ENCODE measurements around the gene COL11A2. TPM values are rescaled to one million over a fixed set of nuclear protein-coding genes. Genes with fewer than 3 reads are reported as not detected.
A peak's percentile ranks its signal among the peaks of the same experiment; 100 is the strongest.

The COL11A2 gene
- total RNA-seq, 2 experiments from 2014 or later: 1.9 to 2.0 TPM

DNA sequence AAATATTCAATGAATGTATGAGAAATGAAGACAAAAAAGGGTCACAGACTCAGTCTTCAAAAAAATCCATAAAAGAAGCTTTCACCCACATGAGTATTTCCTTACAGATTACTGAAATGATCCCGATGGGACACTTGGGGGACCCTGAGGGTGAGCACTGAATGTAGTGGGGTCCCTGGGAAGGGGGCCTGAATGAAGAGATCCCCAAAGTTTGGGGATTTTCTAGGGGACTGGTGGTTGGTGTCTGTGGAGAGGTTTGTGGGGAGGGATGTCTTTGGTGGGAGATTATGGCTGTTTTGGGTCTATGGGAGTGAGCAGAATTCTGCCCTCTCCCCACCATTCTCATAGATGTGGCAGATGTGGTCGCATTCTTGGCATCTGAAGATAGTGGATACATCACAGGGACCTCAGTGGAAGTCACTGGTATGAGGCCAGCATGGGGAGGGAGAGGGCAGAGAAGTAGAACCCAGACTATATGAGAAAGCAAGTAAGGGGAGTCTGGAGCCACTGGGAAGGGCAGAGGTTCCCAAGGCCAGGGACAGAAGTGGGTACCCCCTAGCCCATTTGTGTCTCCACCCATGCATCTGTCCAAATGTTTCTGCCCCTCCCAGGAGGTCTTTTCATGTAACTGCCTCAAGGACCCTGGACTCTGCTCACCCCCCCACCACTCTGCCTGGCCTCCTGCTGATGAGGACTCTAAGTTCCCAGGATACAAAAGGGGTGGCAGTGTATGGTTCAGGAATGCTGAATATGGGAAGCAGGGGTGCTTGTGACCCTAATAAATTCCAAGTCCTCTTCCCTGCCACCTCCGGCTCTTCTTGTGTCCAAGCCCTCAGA, 14.0 kb upstream of the COL11A2 start:
- intact Hi-C loops (cut with DNase I, micrococcal nuclease): loop anchor here (5.0 to 10.0 kb wide), 7 partner anchors 209 to 1541 kb away; partner anchors contain the start of genes C6orf47 (in 1 of the 2), CLIC1 (in 1 of the 2), CSNK2B (in 1 of the 2) and CUTA (in 1 of the 2)
- Mint-ChIP-seq H3K9me3 (ENCODE audit: low read depth) (no peaks in the 10 kb centered on the region), H3K27me3 (no peaks in the 10 kb centered on the region), H3K4me1 (peaks cover 65% of the 10 kb centered on the region), H3K36me3 (ENCODE audit: low read depth) (peaks cover 48% of the 10 kb centered on the region), H3K27ac (peak overlapping the region; percentile 96), H3K4me3 (peak overlapping the region; percentile 77)
- ATAC-seq: no peak
- peak; percentile 33 for DNase-seq
- ChIA-PET POLR2A (interaction anchor here (0.6 to 2.4 kb wide), 4 partner anchors 43 to 364 kb away, joined by 3 to 19 read pairs (median 3); no protein-coding TSS in a partner anchor), CTCF (interaction anchor here (0.6 kb wide), 1 partner anchor 56 kb away, joined by 3 read pairs; no protein-coding TSS in a partner anchor)

DNA sequence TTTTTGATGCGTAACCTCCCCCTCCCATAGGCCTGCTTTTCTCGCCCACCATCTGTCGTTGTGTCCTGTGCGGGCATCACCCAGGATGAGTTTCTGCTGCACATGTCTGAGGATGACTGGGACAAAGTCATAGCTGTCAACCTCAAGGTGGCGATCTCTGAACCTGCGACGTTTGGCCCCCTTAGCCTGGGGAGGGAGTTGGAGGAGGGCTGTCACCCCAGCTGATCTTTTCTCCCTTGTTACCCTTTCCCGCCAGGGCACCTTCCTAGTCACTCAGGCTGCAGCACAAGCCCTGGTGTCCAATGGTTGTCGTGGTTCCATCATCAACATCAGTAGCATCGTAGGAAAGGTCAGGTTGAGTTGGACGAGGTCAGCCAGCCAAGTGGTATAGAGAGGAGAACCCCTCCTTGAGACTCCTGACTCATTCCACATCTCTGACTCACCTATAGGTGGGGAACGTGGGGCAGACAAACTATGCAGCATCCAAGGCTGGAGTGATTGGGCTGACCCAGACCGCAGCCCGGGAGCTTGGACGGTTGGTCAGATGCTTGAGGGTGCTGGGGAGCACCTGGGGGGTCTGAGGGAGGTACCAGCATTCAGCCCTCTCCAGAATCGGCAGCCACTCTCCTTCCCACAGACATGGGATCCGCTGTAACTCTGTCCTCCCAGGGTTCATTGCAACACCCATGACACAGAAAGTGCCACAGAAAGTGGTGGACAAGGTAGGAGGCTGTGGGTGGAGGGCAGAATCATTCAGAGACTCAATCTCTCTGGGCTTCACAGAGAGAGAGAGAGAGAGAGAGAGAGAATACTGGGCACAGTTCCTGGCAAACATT, 13.1 kb upstream of the COL11A2 start:
- Mint-ChIP-seq H3K4me1 (peaks cover 68% of the 10 kb centered on the region), H3K27ac (peak overlapping the region; percentile 96), H3K9me3 (ENCODE audit: low read depth) (no peaks in the 10 kb centered on the region), H3K4me3 (peak overlapping the region; percentile 77), H3K27me3 (no peaks in the 10 kb centered on the region), H3K36me3 (ENCODE audit: low read depth) (peaks cover 49% of the 10 kb centered on the region)
- intact Hi-C loops (cut with DNase I, micrococcal nuclease): loop anchor here (1.0 to 10.0 kb wide), 13 partner anchors 23 to 1541 kb away; partner anchors contain the start of genes CUTA (in 2 of the 2), BRD2 (in 1 of the 2), C6orf47 (in 1 of the 2) and CLIC1 (in 1 of the 2)
- peak; percentile 57 for ATAC-seq
- ChIA-PET CTCF (interaction anchor here (0.5 to 1.7 kb wide), 6 partner anchors 40 to 1468 kb away, joined by 3 to 8 read pairs (median 4); no protein-coding TSS in a partner anchor), POLR2A (interaction anchor here (0.6 to 2.4 kb wide), 6 partner anchors 44 to 365 kb away, joined by 3 to 19 read pairs (median 3); no protein-coding TSS in a partner anchor)
- DNase-seq: peak; percentile 81

- Mint-ChIP-seq H3K27me3 (no peaks in the 10 kb centered on the region), H3K4me1 (peaks cover 66% of the 10 kb centered on the region), H3K27ac (peak within 1 kb of the TSS; percentile 96), H3K36me3 (ENCODE audit: low read depth) (peaks cover 42% of the 10 kb centered on the region), H3K4me3 (peak within 1 kb of the TSS; percentile 77), H3K9me3 (ENCODE audit: low read depth) (no peaks in the 10 kb centered on the region)
- ChIA-PET CTCF (interaction anchor here (0.5 to 1.7 kb wide), 6 partner anchors 41 to 1467 kb away, joined by 3 to 8 read pairs (median 4); partner anchors contain the start of genes RPS18 and VPS52), POLR2A (interaction anchor here (1.0 to 2.4 kb wide), 4 partner anchors 45 to 360 kb away, joined by 3 to 19 read pairs (median 5); partner anchors contain the start of gene PSMB8)
- peak; percentile 96 for DNase-seq
- peak; percentile 48 for ATAC-seq
- intact Hi-C loops (cut with DNase I, micrococcal nuclease): loop anchor here (1.0 to 10.0 kb wide), 18 partner anchors 22 to 1540 kb away; partner anchors contain the start of genes AGPAT1 (in 2 of the 2), CUTA (in 2 of the 2), RNF5 (in 2 of the 2) and BRD2 (in 1 of the 2)
These were observed 12.3 kb upstream of the COL11A2 start, which contains the start of gene HSD17B8 for GRCh38 chr6:33204415-33205190. HSD17B8 (plus strand) TSS chr6:33204655; CDS start chr6:33204669, 14 bp downstream.

DNA sequence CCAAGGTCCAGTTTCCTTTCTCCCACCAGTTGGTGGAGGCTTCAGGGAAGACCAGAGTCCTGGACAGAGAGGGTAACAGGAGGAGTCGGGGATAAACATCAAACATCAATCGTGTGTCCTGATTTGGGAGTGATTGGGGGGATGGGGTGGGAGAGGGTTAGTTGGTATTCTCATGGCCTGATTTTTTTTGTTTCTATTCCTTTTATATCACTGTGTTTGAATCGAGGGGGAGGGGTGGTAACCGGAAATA, 11.8 kb upstream of the COL11A2 start:
- POLR2A ChIA-PET: interaction anchor here (1.0 to 2.4 kb wide), 4 partner anchors 45 to 360 kb away, joined by 3 to 19 read pairs (median 5); partner anchors contain the start of gene PSMB8
- no peak for DNase-seq
- CTCF ChIA-PET: interaction anchor here (0.6 to 1.7 kb wide), 3 partner anchors 42 to 68 kb away, joined by 3 to 8 read pairs (median 4); partner anchors contain the start of genes RPS18 and VPS52
- Mint-ChIP-seq H3K36me3 (ENCODE audit: low read depth) (peaks cover 39% of the 10 kb centered on the region), H3K4me3 (peak overlapping the region; percentile 77), H3K9me3 (ENCODE audit: low read depth) (no peaks in the 10 kb centered on the region), H3K27ac (peak overlapping the region; percentile 34), H3K4me1 (peaks cover 65% of the 10 kb centered on the region), H3K27me3 (no peaks in the 10 kb centered on the region)
- intact Hi-C loops (cut with DNase I, micrococcal nuclease): loop anchor here (1.0 to 10.0 kb wide), 13 partner anchors 21 to 1539 kb away; partner anchors contain the start of genes AGPAT1 (in 2 of the 2), RNF5 (in 2 of the 2), C6orf47 (in 1 of the 2) and CLIC1 (in 1 of the 2)
- ATAC-seq: no peak

GRCh38 chr6:33203443-33204164, 11.3 kb upstream of the COL11A2 start:
- Mint-ChIP-seq H3K27me3 (no peaks in the 10 kb centered on the region), H3K27ac (no peak overlapping the region)
- CTCF ChIA-PET: interaction anchor here (1.0 to 1.2 kb wide), 2 partner anchors 45 to 96 kb away, joined by 3 to 5 read pairs; partner anchors contain the start of gene RGL2

GRCh38 chr6:33202799-33203198, 10.5 kb upstream of the COL11A2 start:
- no peak for ATAC-seq
- Mint-ChIP-seq H3K4me1 (peaks cover 73% of the 10 kb centered on the region), H3K27ac (no peak overlapping the region), H3K27me3 (no peaks in the 10 kb centered on the region), H3K36me3 (ENCODE audit: low read depth) (peaks cover 38% of the 10 kb centered on the region), H3K4me3 (peak overlapping the region; percentile 40), H3K9me3 (ENCODE audit: low read depth) (no peaks in the 10 kb centered on the region)
- CTCF ChIA-PET: interaction anchor here (0.9 to 1.2 kb wide), 3 partner anchors 46 to 96 kb away, joined by 3 to 5 read pairs (median 4); partner anchors contain the start of genes B3GALT4 and RGL2
- intact Hi-C loops (cut with DNase I, micrococcal nuclease): loop anchor here (5.0 to 10.0 kb wide), 8 partner anchors 212 to 1538 kb away; partner anchors contain the start of genes AGPAT1 (in 2 of the 2), RNF5 (in 2 of the 2), C6orf47 (in 1 of the 2) and CLIC1 (in 1 of the 2)
- DNase-seq: no peak
- POLR2A ChIA-PET: no interaction called here

More at GRCh38 chr6:33203443-33204164, 11.3 kb upstream of the COL11A2 start:
- Mint-ChIP-seq H3K4me1 (peaks cover 65% of the 10 kb centered on the region), H3K36me3 (ENCODE audit: low read depth) (peaks cover 38% of the 10 kb centered on the region), H3K9me3 (ENCODE audit: low read depth) (no peaks in the 10 kb centered on the region), H3K4me3 (peak overlapping the region; percentile 77)
- DNase-seq: no peak
- intact Hi-C loops (cut with DNase I, micrococcal nuclease): loop anchor here (1.0 to 10.0 kb wide), 13 partner anchors 21 to 1539 kb away; partner anchors contain the start of genes AGPAT1 (in 2 of the 2), RNF5 (in 2 of the 2), C6orf47 (in 1 of the 2) and CLIC1 (in 1 of the 2)
- POLR2A ChIA-PET: no interaction called here
- ATAC-seq: no peak

- POLR2A ChIA-PET: no interaction called here
- H3K4me3 Mint-ChIP-seq: peak overlapping the region; percentile 100
- intact Hi-C loops (cut with DNase I, micrococcal nuclease): loop anchor here (2.0 to 10.0 kb wide), 11 partner anchors 213 to 1537 kb away; partner anchors contain the start of genes AGPAT1 (in 2 of the 2), RNF5 (in 2 of the 2), C6orf47 (in 1 of the 2) and CLIC1 (in 1 of the 2)
These were observed 9.7 kb upstream of the COL11A2 start for GRCh38 chr6:33201935-33202334.

GRCh38 chr6:33201147-33201545, 8.9 kb upstream of the COL11A2 start:
- no peaks in the 10 kb centered on the region for H3K9me3 Mint-ChIP-seq (ENCODE audit: low read depth)
- no peaks in the 10 kb centered on the region for H3K27me3 Mint-ChIP-seq
- no peak for ATAC-seq
- H3K4me1 Mint-ChIP-seq: peaks cover 71% of the 10 kb centered on the region
- peak overlapping the region; percentile 100 for H3K4me3 Mint-ChIP-seq
- intact Hi-C loops (cut with DNase I, micrococcal nuclease): loop anchor here (2.0 to 10.0 kb wide), 11 partner anchors 214 to 1536 kb away; partner anchors contain the start of genes AGPAT1 (in 2 of the 2), RNF5 (in 2 of the 2), C6orf47 (in 1 of the 2) and CLIC1 (in 1 of the 2)
- no peak for DNase-seq
- ChIA-PET CTCF (no interaction called here), POLR2A (no interaction called here)
- peak overlapping the region; percentile 99 for H3K27ac Mint-ChIP-seq
- peaks cover 50% of the 10 kb centered on the region for H3K36me3 Mint-ChIP-seq (ENCODE audit: low read depth)

More at GRCh38 chr6:33201935-33202334, 9.7 kb upstream of the COL11A2 start:
- Mint-ChIP-seq H3K4me1 (peaks cover 76% of the 10 kb centered on the region), H3K36me3 (ENCODE audit: low read depth) (peaks cover 45% of the 10 kb centered on the region), H3K27me3 (no peaks in the 10 kb centered on the region), H3K27ac (peak overlapping the region; percentile 99), H3K9me3 (ENCODE audit: low read depth) (no peaks in the 10 kb centered on the region)
- CTCF ChIA-PET: interaction anchor here (0.6 kb wide), 1 partner anchor 362 kb away, joined by 3 read pairs; no protein-coding TSS in a partner anchor
- ATAC-seq (no peak), DNase-seq (no peak)
